GM23338 (cell line): Measurements from ENCODE around the gene AGBL4. TPM values are rescaled to one million over a fixed set of nuclear protein-coding genes. Genes with fewer than 3 reads are reported as not detected.

Experiments
- ATAC-seq: fragments of 200-7000 bp; cut with Tn5 transposase; 3 replicates; pipeline ENCODE4 v1.9.1; 2020
- DNase-seq: peaks from one replicate; pipeline ENCODE4 v3.0.0-alpha.2; 2015; ENCODE audit warnings: low spot score
- H2AFZ ChIP-seq: fragments of 200-600 bp; sonication (generic); 2 replicates; pipeline ENCODE4 v1.8.0; 2016; ENCODE audit warnings: antibody characterized with exemption, mild to moderate bottlenecking, moderate library complexity
- H3F3A ChIP-seq: fragments of 200-600 bp; sonication (generic); replicated peaks from 2 replicates; pipeline ENCODE4 v1.8.0; 2017; ENCODE audit warnings: antibody characterized with exemption, mixed run types, low read depth
- H3K27ac ChIP-seq: fragments of 200-600 bp; sonication (generic); 2 replicates; pipeline ENCODE4 v1.6.1; 2016; ENCODE audit warnings: low read depth
- H3K27me3 ChIP-seq: fragments of 200-600 bp; sonication (generic); 2 replicates; pipeline ENCODE4 v1.8.0; 2016; ENCODE audit warnings: mild to moderate bottlenecking, mixed run types, moderate library complexity; ENCODE audit not compliant: insufficient read depth
- H3K36me3 ChIP-seq: fragments of 200-600 bp; sonication (generic); 2 replicates; pipeline ENCODE4 v1.8.0; 2016; ENCODE audit warnings: mild to moderate bottlenecking; ENCODE audit not compliant: insufficient read depth
- H3K4me1 ChIP-seq: fragments of 200-600 bp; sonication (generic); 2 replicates; pipeline ENCODE4 v1.8.0; 2016; ENCODE audit warnings: mild to moderate bottlenecking, moderate library complexity; ENCODE audit not compliant: insufficient read depth
- H3K4me2 ChIP-seq: fragments of 200-600 bp; sonication (generic); 2 replicates; pipeline ENCODE4 v1.7.1; 2017; ENCODE audit warnings: mixed run types
- H3K4me3 ChIP-seq: fragments of 200-600 bp; sonication (generic); 2 replicates; pipeline ENCODE4 v1.6.1; 2016; ENCODE audit warnings: mixed run types
- H3K79me2 ChIP-seq: fragments of 200-600 bp; sonication (generic); replicated peaks from 2 replicates; pipeline ENCODE4 v1.8.0; 2017; ENCODE audit warnings: mild to moderate bottlenecking; ENCODE audit not compliant: insufficient read depth
- H3K9me2 ChIP-seq: fragments of 200-600 bp; sonication (generic); 2 replicates; pipeline ENCODE4 v1.8.0; 2017; ENCODE audit not compliant: insufficient read depth
- H4K20me1 ChIP-seq: fragments of 200-600 bp; sonication (generic); replicated peaks from 2 replicates; pipeline ENCODE4 v1.8.0; 2017; ENCODE audit warnings: mild to moderate bottlenecking; ENCODE audit not compliant: insufficient read depth
- H3K27ac Mint-ChIP-seq: 2 replicates; pipeline ENCODE4 v1.8.0; 2020; ENCODE audit warnings: inconsistent platforms, mild to moderate bottlenecking, moderate library complexity, mixed read lengths
- H3K27me3 Mint-ChIP-seq: 3 replicates; pipeline ENCODE4 v1.8.0; 2022; ENCODE audit warnings: low read depth, mild to moderate bottlenecking, moderate library complexity, mixed read lengths, inconsistent platforms; ENCODE audit not compliant: insufficient read depth, poor library complexity
- H3K36me3 Mint-ChIP-seq: 3 replicates; pipeline ENCODE4 v1.8.0; 2021; ENCODE audit warnings: low read depth, mild to moderate bottlenecking, inconsistent platforms, moderate library complexity, mixed read lengths
- H3K4me1 Mint-ChIP-seq: 3 replicates; pipeline ENCODE4 v1.8.0; 2020; ENCODE audit warnings: mild to moderate bottlenecking, inconsistent platforms, mixed read lengths
- H3K4me3 Mint-ChIP-seq: 3 replicates; pipeline ENCODE4 v1.8.0; 2021; ENCODE audit warnings: moderate library complexity, mild to moderate bottlenecking, inconsistent platforms, mixed read lengths
- H3K9me3 Mint-ChIP-seq: 3 replicates; pipeline ENCODE4 v1.8.0; 2020; ENCODE audit warnings: moderate library complexity, mild to moderate bottlenecking, inconsistent platforms, mixed read lengths
- CREB1 ChIP-seq: fragments of 250-450 bp; sonication (Bioruptor Pico); IDR thresholded peaks from 2 replicates; pipeline ENCODE4 v1.5.0; 2020; ENCODE audit warnings: low read depth, mild to moderate bottlenecking, moderate library complexity
- EZH2 ChIP-seq: fragments of 200-600 bp; sonication (generic); IDR thresholded peaks from one replicate; pipeline ENCODE4 v1.8.0; 2017; ENCODE audit warnings: antibody characterized with exemption, mild to moderate bottlenecking, low read depth; ENCODE audit not compliant: unreplicated experiment
- EZH2phosphoT487 ChIP-seq: fragments of 200-600 bp; sonication (generic); IDR thresholded peaks from one replicate; pipeline ENCODE4 v1.8.1; 2018; ENCODE audit warnings: antibody characterized with exemption; ENCODE audit not compliant: unreplicated experiment
- JUNB ChIP-seq: IDR thresholded peaks from one replicate; pipeline ENCODE4 v1.6.1; 2016; ENCODE audit warnings: antibody characterized with exemption; ENCODE audit not compliant: unreplicated experiment
- NANOG ChIP-seq: IDR thresholded peaks from 2 replicates; pipeline ENCODE4 v1.6.1; 2016; ENCODE audit warnings: antibody characterized with exemption, borderline replicate concordance
- POLR2AphosphoS5 ChIP-seq: IDR thresholded peaks from 2 replicates; pipeline ENCODE4 v1.6.1; 2016; ENCODE audit warnings: antibody characterized with exemption, low read depth
- STAT1 ChIP-seq: IDR thresholded peaks from one replicate; pipeline ENCODE4 v1.6.1; 2016; ENCODE audit warnings: antibody characterized with exemption; ENCODE audit not compliant: unreplicated experiment
- ZNF114 ChIP-seq: fragments of 250-450 bp; sonication (Bioruptor Pico); IDR thresholded peaks from 2 replicates; pipeline ENCODE4 v1.5.0; 2020; ENCODE audit warnings: mild to moderate bottlenecking, moderate library complexity
- ZNF331 ChIP-seq: fragments of 250-450 bp; sonication (Bioruptor Pico); IDR thresholded peaks from 2 replicates; pipeline ENCODE4 v1.5.0; 2020; ENCODE audit warnings: low read depth, mild to moderate bottlenecking, moderate library complexity
- polyA plus RNA-seq: library from polyadenylated mRNA; unstranded; fragments of >200 nt; fragmentation: Nextera tagmentation; extraction: Ambion mirVana; gene quantifications from 2 replicates; pipeline ENCODE4 v1.2.1, GENCODE V29; 2016
- total RNA-seq: library from RNA; depleted of rRNA; stranded (reverse); fragments of >200 nt; shearing (Covaris generic); gene quantifications from 2 replicates; pipeline ENCODE4 v1.2.3, GENCODE V29; 2014
- TF ChIP-seq, protein P1 (sequence below): fragments of 250-450 bp; sonication (Bioruptor Pico); IDR thresholded peaks from 2 replicates; pipeline ENCODE4 v1.5.0; 2020; ENCODE audit warnings: mild to moderate bottlenecking, moderate library complexity
- TF ChIP-seq, protein P2 (sequence below): IDR thresholded peaks from one replicate; pipeline ENCODE4 v1.6.1; 2018; ENCODE audit warnings: antibody characterized with exemption; ENCODE audit not compliant: unreplicated experiment
- TF ChIP-seq, protein P3 (sequence below), 2 experiments: fragments of 200-600 bp in 1 of 2; sonication (generic) in 1 of 2; conservative IDR thresholded peaks; 2 replicates each; pipeline versions ENCODE4 v1.5.1 to v1.6.1; 2016 to 2017; ENCODE audit warnings: antibody characterized with exemption in 2 of 2, low read depth in 2 of 2, mild to moderate bottlenecking in 2 of 2, moderate library complexity in 1 of 2

The AGBL4 gene
- total and polyA plus RNA-seq, 2 experiments from 2014 or later: 0.91 to 1.5 TPM

DNA sequence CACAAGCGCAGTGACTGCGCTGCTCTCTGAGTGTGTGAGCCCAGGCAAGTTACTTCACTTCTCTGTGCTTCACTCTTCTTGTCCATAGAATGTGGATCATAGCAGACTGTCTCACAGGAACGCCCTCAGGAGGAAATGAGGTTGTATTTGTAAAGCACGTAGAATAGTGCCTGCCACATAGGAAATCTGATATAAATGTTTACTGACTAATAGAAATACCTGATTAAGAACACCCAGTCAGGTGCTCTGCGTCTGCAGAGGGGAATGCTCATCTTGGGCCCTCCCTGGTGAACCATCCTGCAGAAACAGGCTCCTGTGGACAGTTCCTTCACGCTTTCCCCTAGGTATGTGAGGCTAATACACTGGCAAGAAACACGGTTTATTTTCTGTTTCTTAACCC lies 1347.4 kb downstream of the AGBL4 start:
- Histone ChIP-seq H3F3A (no peaks in the 10 kb centered on the region), H3K79me2 (no peaks in the 10 kb centered on the region), H3K27me3 (no peaks in the 10 kb centered on the region), H3K9me2 (no peaks in the 10 kb centered on the region), H3K4me3 (no peak overlapping the region), H4K20me1 (no peaks in the 10 kb centered on the region), H2AFZ (no peak overlapping the region), H3K4me2 (no peak overlapping the region), H3K36me3 (no peaks in the 10 kb centered on the region), H3K27ac (no peak overlapping the region), H3K4me1 (peaks cover 9% of the 10 kb centered on the region; the same call in 1 of the 2 replicates)
- no peak overlapping the region for H3K4me3 Mint-ChIP-seq
- ATAC-seq (no peak), DNase-seq (no peak)
- no peak overlapping the region for H3K27ac Mint-ChIP-seq
- TF ChIP-seq EZH2 (no peak), CREB1 (CRISPR knock-in tag) (no peak), POLR2AphosphoS5 (no peak), JUNB (no peak), STAT1 (no peak), ZNF331 (CRISPR knock-in tag) (no peak), NANOG (no peak), ZNF114 (no peak), EZH2phosphoT487 (no peak)
- TF ChIP-seq, protein P1, sequence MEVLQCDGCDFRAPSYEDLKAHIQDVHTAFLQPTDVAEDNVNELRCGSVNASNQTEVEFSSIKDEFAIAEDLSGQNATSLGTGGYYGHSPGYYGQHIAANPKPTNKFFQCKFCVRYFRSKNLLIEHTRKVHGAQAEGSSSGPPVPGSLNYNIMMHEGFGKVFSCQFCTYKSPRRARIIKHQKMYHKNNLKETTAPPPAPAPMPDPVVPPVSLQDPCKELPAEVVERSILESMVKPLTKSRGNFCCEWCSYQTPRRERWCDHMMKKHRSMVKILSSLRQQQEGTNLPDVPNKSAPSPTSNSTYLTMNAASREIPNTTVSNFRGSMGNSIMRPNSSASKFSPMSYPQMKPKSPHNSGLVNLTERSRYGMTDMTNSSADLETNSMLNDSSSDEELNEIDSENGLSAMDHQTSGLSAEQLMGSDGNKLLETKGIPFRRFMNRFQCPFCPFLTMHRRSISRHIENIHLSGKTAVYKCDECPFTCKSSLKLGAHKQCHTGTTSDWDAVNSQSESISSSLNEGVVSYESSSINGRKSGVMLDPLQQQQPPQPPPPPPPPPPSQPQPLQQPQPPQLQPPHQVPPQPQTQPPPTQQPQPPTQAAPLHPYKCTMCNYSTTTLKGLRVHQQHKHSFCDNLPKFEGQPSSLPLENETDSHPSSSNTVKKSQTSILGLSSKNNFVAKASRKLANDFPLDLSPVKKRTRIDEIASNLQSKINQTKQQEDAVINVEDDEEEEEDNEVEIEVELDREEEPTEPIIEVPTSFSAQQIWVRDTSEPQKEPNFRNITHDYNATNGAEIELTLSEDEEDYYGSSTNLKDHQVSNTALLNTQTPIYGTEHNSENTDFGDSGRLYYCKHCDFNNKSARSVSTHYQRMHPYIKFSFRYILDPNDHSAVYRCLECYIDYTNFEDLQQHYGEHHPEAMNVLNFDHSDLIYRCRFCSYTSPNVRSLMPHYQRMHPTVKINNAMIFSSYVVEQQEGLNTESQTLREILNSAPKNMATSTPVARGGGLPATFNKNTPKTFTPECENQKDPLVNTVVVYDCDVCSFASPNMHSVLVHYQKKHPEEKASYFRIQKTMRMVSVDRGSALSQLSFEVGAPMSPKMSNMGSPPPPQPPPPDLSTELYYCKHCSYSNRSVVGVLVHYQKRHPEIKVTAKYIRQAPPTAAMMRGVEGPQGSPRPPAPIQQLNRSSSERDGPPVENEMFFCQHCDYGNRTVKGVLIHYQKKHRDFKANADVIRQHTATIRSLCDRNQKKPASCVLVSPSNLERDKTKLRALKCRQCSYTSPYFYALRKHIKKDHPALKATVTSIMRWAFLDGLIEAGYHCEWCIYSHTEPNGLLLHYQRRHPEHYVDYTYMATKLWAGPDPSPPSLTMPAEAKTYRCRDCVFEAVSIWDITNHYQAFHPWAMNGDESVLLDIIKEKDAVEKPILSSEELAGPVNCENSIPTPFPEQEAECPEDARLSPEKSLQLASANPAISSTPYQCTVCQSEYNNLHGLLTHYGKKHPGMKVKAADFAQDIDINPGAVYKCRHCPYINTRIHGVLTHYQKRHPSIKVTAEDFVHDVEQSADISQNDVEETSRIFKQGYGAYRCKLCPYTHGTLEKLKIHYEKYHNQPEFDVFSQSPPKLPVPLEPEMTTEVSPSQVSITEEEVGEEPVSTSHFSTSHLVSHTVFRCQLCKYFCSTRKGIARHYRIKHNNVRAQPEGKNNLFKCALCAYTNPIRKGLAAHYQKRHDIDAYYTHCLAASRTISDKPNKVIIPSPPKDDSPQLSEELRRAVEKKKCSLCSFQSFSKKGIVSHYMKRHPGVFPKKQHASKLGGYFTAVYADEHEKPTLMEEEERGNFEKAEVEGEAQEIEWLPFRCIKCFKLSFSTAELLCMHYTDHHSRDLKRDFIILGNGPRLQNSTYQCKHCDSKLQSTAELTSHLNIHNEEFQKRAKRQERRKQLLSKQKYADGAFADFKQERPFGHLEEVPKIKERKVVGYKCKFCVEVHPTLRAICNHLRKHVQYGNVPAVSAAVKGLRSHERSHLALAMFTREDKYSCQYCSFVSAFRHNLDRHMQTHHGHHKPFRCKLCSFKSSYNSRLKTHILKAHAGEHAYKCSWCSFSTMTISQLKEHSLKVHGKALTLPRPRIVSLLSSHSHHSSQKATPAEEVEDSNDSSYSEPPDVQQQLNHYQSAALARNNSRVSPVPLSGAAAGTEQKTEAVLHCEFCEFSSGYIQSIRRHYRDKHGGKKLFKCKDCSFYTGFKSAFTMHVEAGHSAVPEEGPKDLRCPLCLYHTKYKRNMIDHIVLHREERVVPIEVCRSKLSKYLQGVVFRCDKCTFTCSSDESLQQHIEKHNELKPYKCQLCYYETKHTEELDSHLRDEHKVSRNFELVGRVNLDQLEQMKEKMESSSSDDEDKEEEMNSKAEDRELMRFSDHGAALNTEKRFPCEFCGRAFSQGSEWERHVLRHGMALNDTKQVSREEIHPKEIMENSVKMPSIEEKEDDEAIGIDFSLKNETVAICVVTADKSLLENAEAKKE: no peak
- TF ChIP-seq, protein P2, sequence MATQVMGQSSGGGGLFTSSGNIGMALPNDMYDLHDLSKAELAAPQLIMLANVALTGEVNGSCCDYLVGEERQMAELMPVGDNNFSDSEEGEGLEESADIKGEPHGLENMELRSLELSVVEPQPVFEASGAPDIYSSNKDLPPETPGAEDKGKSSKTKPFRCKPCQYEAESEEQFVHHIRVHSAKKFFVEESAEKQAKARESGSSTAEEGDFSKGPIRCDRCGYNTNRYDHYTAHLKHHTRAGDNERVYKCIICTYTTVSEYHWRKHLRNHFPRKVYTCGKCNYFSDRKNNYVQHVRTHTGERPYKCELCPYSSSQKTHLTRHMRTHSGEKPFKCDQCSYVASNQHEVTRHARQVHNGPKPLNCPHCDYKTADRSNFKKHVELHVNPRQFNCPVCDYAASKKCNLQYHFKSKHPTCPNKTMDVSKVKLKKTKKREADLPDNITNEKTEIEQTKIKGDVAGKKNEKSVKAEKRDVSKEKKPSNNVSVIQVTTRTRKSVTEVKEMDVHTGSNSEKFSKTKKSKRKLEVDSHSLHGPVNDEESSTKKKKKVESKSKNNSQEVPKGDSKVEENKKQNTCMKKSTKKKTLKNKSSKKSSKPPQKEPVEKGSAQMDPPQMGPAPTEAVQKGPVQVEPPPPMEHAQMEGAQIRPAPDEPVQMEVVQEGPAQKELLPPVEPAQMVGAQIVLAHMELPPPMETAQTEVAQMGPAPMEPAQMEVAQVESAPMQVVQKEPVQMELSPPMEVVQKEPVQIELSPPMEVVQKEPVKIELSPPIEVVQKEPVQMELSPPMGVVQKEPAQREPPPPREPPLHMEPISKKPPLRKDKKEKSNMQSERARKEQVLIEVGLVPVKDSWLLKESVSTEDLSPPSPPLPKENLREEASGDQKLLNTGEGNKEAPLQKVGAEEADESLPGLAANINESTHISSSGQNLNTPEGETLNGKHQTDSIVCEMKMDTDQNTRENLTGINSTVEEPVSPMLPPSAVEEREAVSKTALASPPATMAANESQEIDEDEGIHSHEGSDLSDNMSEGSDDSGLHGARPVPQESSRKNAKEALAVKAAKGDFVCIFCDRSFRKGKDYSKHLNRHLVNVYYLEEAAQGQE: no peak
- TF ChIP-seq, protein P3, sequence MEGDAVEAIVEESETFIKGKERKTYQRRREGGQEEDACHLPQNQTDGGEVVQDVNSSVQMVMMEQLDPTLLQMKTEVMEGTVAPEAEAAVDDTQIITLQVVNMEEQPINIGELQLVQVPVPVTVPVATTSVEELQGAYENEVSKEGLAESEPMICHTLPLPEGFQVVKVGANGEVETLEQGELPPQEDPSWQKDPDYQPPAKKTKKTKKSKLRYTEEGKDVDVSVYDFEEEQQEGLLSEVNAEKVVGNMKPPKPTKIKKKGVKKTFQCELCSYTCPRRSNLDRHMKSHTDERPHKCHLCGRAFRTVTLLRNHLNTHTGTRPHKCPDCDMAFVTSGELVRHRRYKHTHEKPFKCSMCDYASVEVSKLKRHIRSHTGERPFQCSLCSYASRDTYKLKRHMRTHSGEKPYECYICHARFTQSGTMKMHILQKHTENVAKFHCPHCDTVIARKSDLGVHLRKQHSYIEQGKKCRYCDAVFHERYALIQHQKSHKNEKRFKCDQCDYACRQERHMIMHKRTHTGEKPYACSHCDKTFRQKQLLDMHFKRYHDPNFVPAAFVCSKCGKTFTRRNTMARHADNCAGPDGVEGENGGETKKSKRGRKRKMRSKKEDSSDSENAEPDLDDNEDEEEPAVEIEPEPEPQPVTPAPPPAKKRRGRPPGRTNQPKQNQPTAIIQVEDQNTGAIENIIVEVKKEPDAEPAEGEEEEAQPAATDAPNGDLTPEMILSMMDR (conservative IDR thresholded peaks at IDR 0.05; ENCODE audit: low read depth in 2 of 2): no peak
- no peaks in the 10 kb centered on the region for H3K36me3 Mint-ChIP-seq
- no peaks in the 10 kb centered on the region for H3K9me3 Mint-ChIP-seq
- no peaks in the 10 kb centered on the region for H3K27me3 Mint-ChIP-seq
- H3K4me1 Mint-ChIP-seq: peaks cover 20% of the 10 kb centered on the region
